GM23338 (cell line): ENCODE data around the gene POLA2. TPM values are rescaled to one million over a fixed set of nuclear protein-coding genes. Genes with fewer than 3 reads are reported as not detected.
A peak's percentile ranks its signal among the peaks of the same experiment; 100 is the strongest.

Experiments used
- ATAC-seq: fragments of 200-7000 bp; cut with Tn5 transposase; 3 replicates; pipeline ENCODE4 v1.9.1; 2020
- DNase-seq: peaks from one replicate; pipeline ENCODE4 v3.0.0-alpha.2; 2015; ENCODE audit warnings: low spot score
- H2AFZ ChIP-seq: fragments of 200-600 bp; sonication (generic); 2 replicates; pipeline ENCODE4 v1.8.0; 2016; ENCODE audit warnings: antibody characterized with exemption, mild to moderate bottlenecking, moderate library complexity
- H3F3A ChIP-seq: fragments of 200-600 bp; sonication (generic); replicated peaks from 2 replicates; pipeline ENCODE4 v1.8.0; 2017; ENCODE audit warnings: antibody characterized with exemption, mixed run types, low read depth
- H3K27ac ChIP-seq: fragments of 200-600 bp; sonication (generic); 2 replicates; pipeline ENCODE4 v1.6.1; 2016; ENCODE audit warnings: low read depth
- H3K27me3 ChIP-seq: fragments of 200-600 bp; sonication (generic); 2 replicates; pipeline ENCODE4 v1.8.0; 2016; ENCODE audit warnings: mild to moderate bottlenecking, mixed run types, moderate library complexity; ENCODE audit not compliant: insufficient read depth
- H3K36me3 ChIP-seq: fragments of 200-600 bp; sonication (generic); 2 replicates; pipeline ENCODE4 v1.8.0; 2016; ENCODE audit warnings: mild to moderate bottlenecking; ENCODE audit not compliant: insufficient read depth
- H3K4me1 ChIP-seq: fragments of 200-600 bp; sonication (generic); 2 replicates; pipeline ENCODE4 v1.8.0; 2016; ENCODE audit warnings: mild to moderate bottlenecking, moderate library complexity; ENCODE audit not compliant: insufficient read depth
- H3K4me2 ChIP-seq: fragments of 200-600 bp; sonication (generic); 2 replicates; pipeline ENCODE4 v1.7.1; 2017; ENCODE audit warnings: mixed run types
- H3K4me3 ChIP-seq: fragments of 200-600 bp; sonication (generic); 2 replicates; pipeline ENCODE4 v1.6.1; 2016; ENCODE audit warnings: mixed run types
- H3K79me2 ChIP-seq: fragments of 200-600 bp; sonication (generic); replicated peaks from 2 replicates; pipeline ENCODE4 v1.8.0; 2017; ENCODE audit warnings: mild to moderate bottlenecking; ENCODE audit not compliant: insufficient read depth
- H3K9me2 ChIP-seq: fragments of 200-600 bp; sonication (generic); 2 replicates; pipeline ENCODE4 v1.8.0; 2017; ENCODE audit not compliant: insufficient read depth
- H4K20me1 ChIP-seq: fragments of 200-600 bp; sonication (generic); replicated peaks from 2 replicates; pipeline ENCODE4 v1.8.0; 2017; ENCODE audit warnings: mild to moderate bottlenecking; ENCODE audit not compliant: insufficient read depth
- H3K27ac Mint-ChIP-seq: 2 replicates; pipeline ENCODE4 v1.8.0; 2020; ENCODE audit warnings: inconsistent platforms, mild to moderate bottlenecking, moderate library complexity, mixed read lengths
- H3K27me3 Mint-ChIP-seq: 3 replicates; pipeline ENCODE4 v1.8.0; 2022; ENCODE audit warnings: low read depth, mild to moderate bottlenecking, moderate library complexity, mixed read lengths, inconsistent platforms; ENCODE audit not compliant: insufficient read depth, poor library complexity
- H3K36me3 Mint-ChIP-seq: 3 replicates; pipeline ENCODE4 v1.8.0; 2021; ENCODE audit warnings: low read depth, mild to moderate bottlenecking, inconsistent platforms, moderate library complexity, mixed read lengths
- H3K4me1 Mint-ChIP-seq: 3 replicates; pipeline ENCODE4 v1.8.0; 2020; ENCODE audit warnings: mild to moderate bottlenecking, inconsistent platforms, mixed read lengths
- H3K4me3 Mint-ChIP-seq: 3 replicates; pipeline ENCODE4 v1.8.0; 2021; ENCODE audit warnings: moderate library complexity, mild to moderate bottlenecking, inconsistent platforms, mixed read lengths
- H3K9me3 Mint-ChIP-seq: 3 replicates; pipeline ENCODE4 v1.8.0; 2020; ENCODE audit warnings: moderate library complexity, mild to moderate bottlenecking, inconsistent platforms, mixed read lengths
- CREB1 ChIP-seq: fragments of 250-450 bp; sonication (Bioruptor Pico); IDR thresholded peaks from 2 replicates; pipeline ENCODE4 v1.5.0; 2020; ENCODE audit warnings: low read depth, mild to moderate bottlenecking, moderate library complexity
- EZH2phosphoT487 ChIP-seq: fragments of 200-600 bp; sonication (generic); IDR thresholded peaks from one replicate; pipeline ENCODE4 v1.8.1; 2018; ENCODE audit warnings: antibody characterized with exemption; ENCODE audit not compliant: unreplicated experiment
- NANOG ChIP-seq: IDR thresholded peaks from 2 replicates; pipeline ENCODE4 v1.6.1; 2016; ENCODE audit warnings: antibody characterized with exemption, borderline replicate concordance
- STAT1 ChIP-seq: IDR thresholded peaks from one replicate; pipeline ENCODE4 v1.6.1; 2016; ENCODE audit warnings: antibody characterized with exemption; ENCODE audit not compliant: unreplicated experiment
- ZNF114 ChIP-seq: fragments of 250-450 bp; sonication (Bioruptor Pico); IDR thresholded peaks from 2 replicates; pipeline ENCODE4 v1.5.0; 2020; ENCODE audit warnings: mild to moderate bottlenecking, moderate library complexity
- ZNF331 ChIP-seq: fragments of 250-450 bp; sonication (Bioruptor Pico); IDR thresholded peaks from 2 replicates; pipeline ENCODE4 v1.5.0; 2020; ENCODE audit warnings: low read depth, mild to moderate bottlenecking, moderate library complexity
- polyA plus RNA-seq: library from polyadenylated mRNA; unstranded; fragments of >200 nt; fragmentation: Nextera tagmentation; extraction: Ambion mirVana; gene quantifications from 2 replicates; pipeline ENCODE4 v1.2.1, GENCODE V29; 2016
- total RNA-seq: library from RNA; depleted of rRNA; stranded (reverse); fragments of >200 nt; shearing (Covaris generic); gene quantifications from 2 replicates; pipeline ENCODE4 v1.2.3, GENCODE V29; 2014
- TF ChIP-seq, protein P1 (sequence below): fragments of 250-450 bp; sonication (Bioruptor Pico); IDR thresholded peaks from 2 replicates; pipeline ENCODE4 v1.5.0; 2020; ENCODE audit warnings: mild to moderate bottlenecking, moderate library complexity
- TF ChIP-seq, protein P2 (sequence below): IDR thresholded peaks from 2 replicates; pipeline ENCODE4 v1.6.1; 2016; ENCODE audit warnings: antibody characterized with exemption

The POLA2 gene
- total and polyA plus RNA-seq, 2 experiments from 2014 or later: 22.5 to 30.4 TPM

DNA sequence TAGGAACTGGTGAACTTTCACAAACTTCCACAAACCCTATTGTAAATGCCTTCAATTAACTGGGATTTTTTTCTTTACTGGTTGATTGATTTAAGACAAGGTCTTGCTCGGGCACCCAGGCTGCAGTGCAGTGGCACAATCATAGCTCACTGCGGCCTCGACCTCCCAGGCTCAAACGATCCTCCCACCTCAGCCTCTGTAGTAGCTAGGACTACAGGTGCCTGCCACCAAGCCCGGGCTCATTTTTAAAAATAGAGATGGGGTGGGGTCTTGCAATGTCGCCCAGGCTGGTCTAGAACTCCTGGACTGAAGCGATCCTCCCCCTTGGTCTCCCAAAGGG lies 35.7 kb upstream of the POLA2 start:
- Histone ChIP-seq H3K36me3 (peaks cover 8% of the 10 kb centered on the region; the same call in 1 of the 2 replicates), H3K27me3 (no peaks in the 10 kb centered on the region), H3K79me2 (no peaks in the 10 kb centered on the region), H2AFZ (peak overlapping the region; percentile 97), H3K27ac (no peak overlapping the region), H3K4me2 (peak overlapping the region; percentile 95), H3K4me3 (peak overlapping the region; percentile 88), H3F3A (peaks cover 10% of the 10 kb centered on the region; the same call in 1 of the 2 replicates), H3K9me2 (no peaks in the 10 kb centered on the region), H4K20me1 (no peaks in the 10 kb centered on the region), H3K4me1 (peaks cover 14% of the 10 kb centered on the region)
- Mint-ChIP-seq H3K4me1 (peaks cover 18% of the 10 kb centered on the region), H3K9me3 (peaks cover 4% of the 10 kb centered on the region; the same call in 1 of the 3 replicates), H3K27me3 (peaks cover 10% of the 10 kb centered on the region), H3K27ac (peak overlapping the region; percentile 93), H3K4me3 (peak overlapping the region; percentile 79), H3K36me3 (peaks cover 49% of the 10 kb centered on the region)
- TF ChIP-seq STAT1 (no peak), ZNF331 (CRISPR knock-in tag) (no peak), EZH2phosphoT487 (no peak), ZNF114 (CRISPR knock-in tag) (no peak), NANOG (no peak)
- TF ChIP-seq, protein P1, sequence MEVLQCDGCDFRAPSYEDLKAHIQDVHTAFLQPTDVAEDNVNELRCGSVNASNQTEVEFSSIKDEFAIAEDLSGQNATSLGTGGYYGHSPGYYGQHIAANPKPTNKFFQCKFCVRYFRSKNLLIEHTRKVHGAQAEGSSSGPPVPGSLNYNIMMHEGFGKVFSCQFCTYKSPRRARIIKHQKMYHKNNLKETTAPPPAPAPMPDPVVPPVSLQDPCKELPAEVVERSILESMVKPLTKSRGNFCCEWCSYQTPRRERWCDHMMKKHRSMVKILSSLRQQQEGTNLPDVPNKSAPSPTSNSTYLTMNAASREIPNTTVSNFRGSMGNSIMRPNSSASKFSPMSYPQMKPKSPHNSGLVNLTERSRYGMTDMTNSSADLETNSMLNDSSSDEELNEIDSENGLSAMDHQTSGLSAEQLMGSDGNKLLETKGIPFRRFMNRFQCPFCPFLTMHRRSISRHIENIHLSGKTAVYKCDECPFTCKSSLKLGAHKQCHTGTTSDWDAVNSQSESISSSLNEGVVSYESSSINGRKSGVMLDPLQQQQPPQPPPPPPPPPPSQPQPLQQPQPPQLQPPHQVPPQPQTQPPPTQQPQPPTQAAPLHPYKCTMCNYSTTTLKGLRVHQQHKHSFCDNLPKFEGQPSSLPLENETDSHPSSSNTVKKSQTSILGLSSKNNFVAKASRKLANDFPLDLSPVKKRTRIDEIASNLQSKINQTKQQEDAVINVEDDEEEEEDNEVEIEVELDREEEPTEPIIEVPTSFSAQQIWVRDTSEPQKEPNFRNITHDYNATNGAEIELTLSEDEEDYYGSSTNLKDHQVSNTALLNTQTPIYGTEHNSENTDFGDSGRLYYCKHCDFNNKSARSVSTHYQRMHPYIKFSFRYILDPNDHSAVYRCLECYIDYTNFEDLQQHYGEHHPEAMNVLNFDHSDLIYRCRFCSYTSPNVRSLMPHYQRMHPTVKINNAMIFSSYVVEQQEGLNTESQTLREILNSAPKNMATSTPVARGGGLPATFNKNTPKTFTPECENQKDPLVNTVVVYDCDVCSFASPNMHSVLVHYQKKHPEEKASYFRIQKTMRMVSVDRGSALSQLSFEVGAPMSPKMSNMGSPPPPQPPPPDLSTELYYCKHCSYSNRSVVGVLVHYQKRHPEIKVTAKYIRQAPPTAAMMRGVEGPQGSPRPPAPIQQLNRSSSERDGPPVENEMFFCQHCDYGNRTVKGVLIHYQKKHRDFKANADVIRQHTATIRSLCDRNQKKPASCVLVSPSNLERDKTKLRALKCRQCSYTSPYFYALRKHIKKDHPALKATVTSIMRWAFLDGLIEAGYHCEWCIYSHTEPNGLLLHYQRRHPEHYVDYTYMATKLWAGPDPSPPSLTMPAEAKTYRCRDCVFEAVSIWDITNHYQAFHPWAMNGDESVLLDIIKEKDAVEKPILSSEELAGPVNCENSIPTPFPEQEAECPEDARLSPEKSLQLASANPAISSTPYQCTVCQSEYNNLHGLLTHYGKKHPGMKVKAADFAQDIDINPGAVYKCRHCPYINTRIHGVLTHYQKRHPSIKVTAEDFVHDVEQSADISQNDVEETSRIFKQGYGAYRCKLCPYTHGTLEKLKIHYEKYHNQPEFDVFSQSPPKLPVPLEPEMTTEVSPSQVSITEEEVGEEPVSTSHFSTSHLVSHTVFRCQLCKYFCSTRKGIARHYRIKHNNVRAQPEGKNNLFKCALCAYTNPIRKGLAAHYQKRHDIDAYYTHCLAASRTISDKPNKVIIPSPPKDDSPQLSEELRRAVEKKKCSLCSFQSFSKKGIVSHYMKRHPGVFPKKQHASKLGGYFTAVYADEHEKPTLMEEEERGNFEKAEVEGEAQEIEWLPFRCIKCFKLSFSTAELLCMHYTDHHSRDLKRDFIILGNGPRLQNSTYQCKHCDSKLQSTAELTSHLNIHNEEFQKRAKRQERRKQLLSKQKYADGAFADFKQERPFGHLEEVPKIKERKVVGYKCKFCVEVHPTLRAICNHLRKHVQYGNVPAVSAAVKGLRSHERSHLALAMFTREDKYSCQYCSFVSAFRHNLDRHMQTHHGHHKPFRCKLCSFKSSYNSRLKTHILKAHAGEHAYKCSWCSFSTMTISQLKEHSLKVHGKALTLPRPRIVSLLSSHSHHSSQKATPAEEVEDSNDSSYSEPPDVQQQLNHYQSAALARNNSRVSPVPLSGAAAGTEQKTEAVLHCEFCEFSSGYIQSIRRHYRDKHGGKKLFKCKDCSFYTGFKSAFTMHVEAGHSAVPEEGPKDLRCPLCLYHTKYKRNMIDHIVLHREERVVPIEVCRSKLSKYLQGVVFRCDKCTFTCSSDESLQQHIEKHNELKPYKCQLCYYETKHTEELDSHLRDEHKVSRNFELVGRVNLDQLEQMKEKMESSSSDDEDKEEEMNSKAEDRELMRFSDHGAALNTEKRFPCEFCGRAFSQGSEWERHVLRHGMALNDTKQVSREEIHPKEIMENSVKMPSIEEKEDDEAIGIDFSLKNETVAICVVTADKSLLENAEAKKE (CRISPR knock-in tag): no peak
- no peak for ATAC-seq
- DNase-seq: no peak

DNA sequence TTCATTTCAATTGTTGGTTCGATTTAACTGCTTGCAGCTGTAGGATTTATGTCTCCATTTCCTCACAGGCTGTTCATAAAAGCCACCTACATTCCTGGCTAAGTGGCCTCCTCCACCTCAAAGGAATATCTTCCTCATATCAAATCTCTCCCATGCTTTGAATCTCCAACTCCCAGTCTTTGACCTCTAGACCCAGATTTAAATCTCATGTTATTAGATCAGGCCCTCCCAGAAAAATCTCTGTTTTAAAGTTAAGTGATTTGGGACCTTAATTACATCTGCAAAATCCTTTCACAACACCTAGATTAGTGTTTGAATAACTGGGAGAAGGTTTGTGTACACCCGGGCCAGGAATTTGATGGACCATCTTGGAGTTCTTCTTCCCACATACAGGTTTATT lies 33.9 kb upstream of the POLA2 start:
- H3K27me3 Mint-ChIP-seq: peaks cover 8% of the 10 kb centered on the region
- H3K4me3 Mint-ChIP-seq: no peak overlapping the region
- ATAC-seq (no peak), DNase-seq (no peak)
- H3K27me3 ChIP-seq: no peaks in the 10 kb centered on the region
- TF ChIP-seq STAT1 (no peak), NANOG (no peak), CREB1 (CRISPR knock-in tag) (no peak)
- TF ChIP-seq, protein P2, sequence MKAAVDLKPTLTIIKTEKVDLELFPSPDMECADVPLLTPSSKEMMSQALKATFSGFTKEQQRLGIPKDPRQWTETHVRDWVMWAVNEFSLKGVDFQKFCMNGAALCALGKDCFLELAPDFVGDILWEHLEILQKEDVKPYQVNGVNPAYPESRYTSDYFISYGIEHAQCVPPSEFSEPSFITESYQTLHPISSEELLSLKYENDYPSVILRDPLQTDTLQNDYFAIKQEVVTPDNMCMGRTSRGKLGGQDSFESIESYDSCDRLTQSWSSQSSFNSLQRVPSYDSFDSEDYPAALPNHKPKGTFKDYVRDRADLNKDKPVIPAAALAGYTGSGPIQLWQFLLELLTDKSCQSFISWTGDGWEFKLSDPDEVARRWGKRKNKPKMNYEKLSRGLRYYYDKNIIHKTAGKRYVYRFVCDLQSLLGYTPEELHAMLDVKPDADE: no peak
- H3K36me3 Mint-ChIP-seq: peaks cover 46% of the 10 kb centered on the region
- H3K9me3 Mint-ChIP-seq: peaks cover 4% of the 10 kb centered on the region; the same call in 1 of the 3 replicates
- no peak overlapping the region for H3K27ac Mint-ChIP-seq
- H3K4me2 ChIP-seq: no peak overlapping the region
- peaks cover 10% of the 10 kb centered on the region; the same call in 1 of the 2 replicates for H3F3A ChIP-seq
- peaks cover 8% of the 10 kb centered on the region; the same call in 1 of the 2 replicates for H3K36me3 ChIP-seq
- no peak overlapping the region for H3K27ac ChIP-seq
- H2AFZ ChIP-seq: no peak overlapping the region
- H3K9me2 ChIP-seq: no peaks in the 10 kb centered on the region
- no peaks in the 10 kb centered on the region for H4K20me1 ChIP-seq
- H3K4me3 ChIP-seq: no peak overlapping the region
- no peaks in the 10 kb centered on the region for H3K79me2 ChIP-seq
- peaks cover 18% of the 10 kb centered on the region for H3K4me1 Mint-ChIP-seq
- H3K4me1 ChIP-seq: peaks cover 14% of the 10 kb centered on the region
